ENCODE data around the gene GPX7.

GPX7 gene

GRCh38 chr1:52579415-52579814 lies 22.8 kb upstream of the GPX7 start:
- Mint-ChIP-seq H3K36me3 (ENCODE audit: low read depth) (no peaks in the 10 kb centered on the region), H3K27ac (no peak overlapping the region), H3K27me3 (ENCODE audit: low read depth) (no peaks in the 10 kb centered on the region), H3K4me1 (peaks cover 4% of the 10 kb centered on the region), H3K4me3 (no peak overlapping the region), H3K9me3 (no peaks in the 10 kb centered on the region)
- no peak for TF ChIP-seq CTCF (IDR thresholded peaks at IDR 0.05; ENCODE audit: unreplicated experiment in 3 of 3)

GRCh38 chr1:52580283-52580682 lies 21.9 kb upstream of the GPX7 start:
- Mint-ChIP-seq H3K4me3 (no peak overlapping the region), H3K27ac (no peak overlapping the region), H3K4me1 (no peaks in the 10 kb centered on the region), H3K27me3 (ENCODE audit: low read depth) (no peaks in the 10 kb centered on the region), H3K36me3 (ENCODE audit: low read depth) (no peaks in the 10 kb centered on the region), H3K9me3 (no peaks in the 10 kb centered on the region)
- TF ChIP-seq CTCF (IDR thresholded peaks at IDR 0.05; ENCODE audit: unreplicated experiment in 3 of 3) = no peak

- Mint-ChIP-seq H3K27ac (no peak overlapping the region), H3K9me3 (no peaks in the 10 kb centered on the region), H3K36me3 (ENCODE audit: low read depth) (no peaks in the 10 kb centered on the region), H3K27me3 (ENCODE audit: low read depth) (no peaks in the 10 kb centered on the region), H3K4me3 (no peak overlapping the region), H3K4me1 (peaks cover 5% of the 10 kb centered on the region)
- TF ChIP-seq CTCF (IDR thresholded peaks at IDR 0.05; ENCODE audit: unreplicated experiment in 3 of 3) = no peak
These were observed 20.0 kb upstream of the GPX7 start for GRCh38 chr1:52582116-52582696.

GRCh38 chr1:52585474-52585873 lies 16.7 kb upstream of the GPX7 start:
- Mint-ChIP-seq H3K9me3 (no peaks in the 10 kb centered on the region), H3K4me1 (peaks cover 14% of the 10 kb centered on the region), H3K27ac (no peak overlapping the region), H3K27me3 (ENCODE audit: low read depth) (no peaks in the 10 kb centered on the region), H3K4me3 (no peak overlapping the region), H3K36me3 (ENCODE audit: low read depth) (no peaks in the 10 kb centered on the region)
- TF ChIP-seq CTCF (IDR thresholded peaks at IDR 0.05; ENCODE audit: unreplicated experiment in 3 of 3) = no peak

GRCh38 chr1:52588027-52588426 lies 14.1 kb upstream of the GPX7 start:
- Mint-ChIP-seq H3K27me3 (ENCODE audit: low read depth) (no peaks in the 10 kb centered on the region), H3K27ac (peak overlapping the region in 1 of 3 experiments; percentile 73), H3K4me1 (peaks cover 27% of the 10 kb centered on the region), H3K4me3 (no peak overlapping the region), H3K9me3 (no peaks in the 10 kb centered on the region), H3K36me3 (ENCODE audit: low read depth) (no peaks in the 10 kb centered on the region)
- no peak for TF ChIP-seq CTCF (IDR thresholded peaks at IDR 0.05; ENCODE audit: unreplicated experiment in 3 of 3)

GRCh38 chr1:52588535-52588934 lies 13.6 kb upstream of the GPX7 start:
- Mint-ChIP-seq H3K27me3 (ENCODE audit: low read depth) (no peaks in the 10 kb centered on the region), H3K4me3 (no peak overlapping the region), H3K27ac (peak overlapping the region in 2 of 3 experiments; percentile 47 to 73), H3K36me3 (ENCODE audit: low read depth) (no peaks in the 10 kb centered on the region), H3K4me1 (peaks cover 28% of the 10 kb centered on the region), H3K9me3 (no peaks in the 10 kb centered on the region)
- TF ChIP-seq CTCF (IDR thresholded peaks at IDR 0.05; ENCODE audit: unreplicated experiment in 3 of 3) = no peak

Measured in nephron (organoid).